HFFc6 (cell line): ENCODE results near the gene MLC1. TPM values are rescaled to one million over a fixed set of nuclear protein-coding genes. Genes with fewer than 3 reads are reported as not detected.

Experiments
- DNase-seq: peaks from one replicate; pipeline ENCODE4 v3.0.0-alpha.2; 2018
- H3K27ac Mint-ChIP-seq: 2 replicates; pipeline ENCODE4 v1.8.0; 2020; ENCODE audit warnings: mild to moderate bottlenecking, mixed read lengths
- H3K27me3 Mint-ChIP-seq: 2 replicates; pipeline ENCODE4 v1.8.0; 2021; ENCODE audit warnings: mild to moderate bottlenecking, moderate library complexity, mixed read lengths; ENCODE audit not compliant: insufficient read depth
- H3K36me3 Mint-ChIP-seq: 2 replicates; pipeline ENCODE4 v1.8.0; 2021; ENCODE audit warnings: low read depth, mixed read lengths
- H3K4me1 Mint-ChIP-seq: 2 replicates; pipeline ENCODE4 v1.8.0; 2020; ENCODE audit warnings: low read depth, mixed read lengths
- H3K4me3 Mint-ChIP-seq: 2 replicates; pipeline ENCODE4 v1.8.0; 2020; ENCODE audit warnings: mild to moderate bottlenecking, moderate library complexity, mixed read lengths
- H3K9me3 Mint-ChIP-seq: 2 replicates; pipeline ENCODE4 v1.8.0; 2020; ENCODE audit warnings: mild to moderate bottlenecking, mixed read lengths
- CTCF ChIP-seq: fragments of 200-600 bp; sonication (generic); IDR thresholded peaks from 2 replicates; pipeline ENCODE4 v1.5.0; 2021; ENCODE audit warnings: antibody characterized with exemption, mild to moderate bottlenecking
- total RNA-seq, 6 experiments: library from RNA; stranded (reverse); fragmentation: NEBNext Ultra II Directional; extraction: Animal tissue kit (Norgen Biotek cat#: 25700); gene quantifications; 2 replicates in 1 of 6; 3 replicates in 5 of 6; pipeline ENCODE4 v1.2.3, GENCODE V29; 2021

Gene MLC1
- total RNA-seq, 6 experiments from 2014 or later, result not detected

- TF ChIP-seq CTCF, result no peak
- Mint-ChIP-seq H3K4me3 (no peak overlapping the region), H3K4me1 (peaks cover 7% of the 10 kb centered on the region; the same call in 1 of the 2 replicates), H3K9me3 (peaks cover 1% of the 10 kb centered on the region), H3K27me3 (peaks cover 31% of the 10 kb centered on the region), H3K36me3 (no peaks in the 10 kb centered on the region; the same call in 1 of the 2 replicates), H3K27ac (no peak overlapping the region)
- no peak for DNase-seq
Observed at GRCh38 chr22:50058906-50059880, 26.0 kb downstream of the MLC1 start.

- peaks cover 6% of the 10 kb centered on the region for H3K36me3 Mint-ChIP-seq
- no peak for TF ChIP-seq CTCF
- no peak for DNase-seq
- peaks cover 10% of the 10 kb centered on the region for H3K9me3 Mint-ChIP-seq
- H3K4me1 Mint-ChIP-seq, result peaks cover 7% of the 10 kb centered on the region; the same call in 1 of the 2 replicates
- H3K4me3 Mint-ChIP-seq, result no peak within 1 kb of the TSS
- peaks cover 30% of the 10 kb centered on the region for H3K27me3 Mint-ChIP-seq
- no peak within 1 kb of the TSS for H3K27ac Mint-ChIP-seq
Observed at GRCh38 chr22:50058061-50058905, 26.9 kb downstream of the MLC1 start, which contains the start of gene TTLL8. Gene TTLL8 (minus strand): TSS chr22:50058298.

- peaks cover 6% of the 10 kb centered on the region for H3K36me3 Mint-ChIP-seq
- no peak overlapping the region for H3K27ac Mint-ChIP-seq
- no peak for TF ChIP-seq CTCF
- no peak overlapping the region for H3K4me3 Mint-ChIP-seq
- H3K9me3 Mint-ChIP-seq, result peaks cover 13% of the 10 kb centered on the region
- DNase-seq, result no peak
- peaks cover 7% of the 10 kb centered on the region; the same call in 1 of the 2 replicates for H3K4me1 Mint-ChIP-seq
- H3K27me3 Mint-ChIP-seq, result peaks cover 27% of the 10 kb centered on the region
Observed at GRCh38 chr22:50057278-50058060, 27.8 kb downstream of the MLC1 start.

- H3K9me3 Mint-ChIP-seq, result peaks cover 18% of the 10 kb centered on the region
- peaks cover 6% of the 10 kb centered on the region for H3K36me3 Mint-ChIP-seq
- no peak overlapping the region for H3K27ac Mint-ChIP-seq
- TF ChIP-seq CTCF, result no peak
- H3K27me3 Mint-ChIP-seq, result peaks cover 27% of the 10 kb centered on the region
- DNase-seq, result no peak
- peaks cover 7% of the 10 kb centered on the region; the same call in 1 of the 2 replicates for H3K4me1 Mint-ChIP-seq
- H3K4me3 Mint-ChIP-seq, result no peak overlapping the region
Observed at GRCh38 chr22:50056214-50056972, 28.8 kb downstream of the MLC1 start.
